ENCODE measurements around the gene OR10D3. TPM values are rescaled to one million over a fixed set of nuclear protein-coding genes. Genes with fewer than 3 reads are reported as not detected.
"Not testable (repeated sequence)": the region's sequence is repeated elsewhere in the genome, so short reads cannot be mapped to it uniquely, and the experiment has no call there.

OR10D3 gene
- total RNA-seq, 1 donor from 2014 or later, result not detected

DNA sequence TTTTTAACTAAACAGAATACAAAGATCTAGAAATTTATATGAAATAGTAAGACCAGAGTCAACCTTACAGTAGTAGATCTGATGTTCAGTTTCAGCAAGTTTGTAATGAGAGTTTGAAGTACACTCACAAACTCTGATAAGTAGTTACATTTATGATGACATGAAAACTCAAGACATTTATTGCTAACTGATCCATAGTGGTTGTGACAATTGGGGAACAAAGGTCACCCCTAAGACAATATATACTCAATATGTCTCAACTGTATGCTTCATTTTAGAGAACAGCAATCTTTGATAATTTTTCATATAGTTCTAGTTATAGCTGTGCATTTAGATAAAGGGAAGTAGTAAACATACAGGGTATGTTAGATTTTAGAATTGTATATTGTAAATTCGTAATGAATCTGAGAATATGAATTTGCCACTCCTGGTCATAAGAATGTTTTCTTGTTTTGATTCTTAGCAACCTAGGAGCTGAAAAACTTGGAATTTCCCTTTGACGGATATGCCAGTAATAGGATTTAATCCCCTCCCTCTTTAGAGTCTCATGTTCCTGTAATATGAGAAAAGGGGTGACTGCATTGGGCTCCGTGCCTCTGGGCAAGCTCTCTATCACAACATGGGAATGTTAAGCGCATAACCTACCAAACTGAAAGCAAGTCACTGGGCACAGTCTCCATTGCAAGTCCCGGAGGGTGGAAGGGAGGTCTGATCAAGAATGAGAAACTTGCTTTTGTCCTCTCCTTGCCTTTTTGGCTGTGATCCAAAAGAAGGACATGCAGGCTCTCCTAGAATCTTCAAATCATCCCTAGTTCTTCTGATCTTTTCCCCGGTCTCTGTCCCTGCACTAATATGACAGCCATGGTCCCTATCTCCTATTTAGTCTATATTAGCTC, 11.4 kb downstream of the OR10D3 start:
- no peak for DNase-seq (ENCODE audit: low read depth in 2 of 2)

DNA sequence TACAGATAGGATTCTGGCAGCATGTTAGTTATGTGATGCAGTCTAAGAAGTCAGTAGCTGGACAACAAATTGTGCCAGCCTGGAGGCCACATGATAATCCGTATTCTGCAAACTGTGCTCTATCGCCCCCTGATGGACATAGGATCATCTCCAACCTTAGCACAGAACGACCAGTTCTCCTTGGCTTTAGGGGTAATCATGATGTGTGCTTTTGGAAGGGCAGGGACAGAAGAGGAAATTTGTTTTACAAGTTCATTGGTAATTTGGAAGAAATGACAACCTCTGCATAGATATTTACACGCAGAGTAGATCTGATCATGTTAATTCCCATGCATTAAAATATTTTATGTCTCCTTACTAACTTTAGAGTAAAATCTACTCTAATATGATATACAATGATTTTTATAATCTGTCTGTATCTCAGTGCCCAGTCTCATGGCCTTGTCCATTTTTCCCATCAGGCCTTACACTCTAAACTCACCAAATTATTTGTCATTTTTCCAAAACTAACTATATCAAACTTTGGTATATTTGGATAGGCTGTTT, 12.1 kb downstream of the OR10D3 start:
- peak; percentile 57 to 75 for DNase-seq (ENCODE audit: low read depth in 2 of 2)

DNA sequence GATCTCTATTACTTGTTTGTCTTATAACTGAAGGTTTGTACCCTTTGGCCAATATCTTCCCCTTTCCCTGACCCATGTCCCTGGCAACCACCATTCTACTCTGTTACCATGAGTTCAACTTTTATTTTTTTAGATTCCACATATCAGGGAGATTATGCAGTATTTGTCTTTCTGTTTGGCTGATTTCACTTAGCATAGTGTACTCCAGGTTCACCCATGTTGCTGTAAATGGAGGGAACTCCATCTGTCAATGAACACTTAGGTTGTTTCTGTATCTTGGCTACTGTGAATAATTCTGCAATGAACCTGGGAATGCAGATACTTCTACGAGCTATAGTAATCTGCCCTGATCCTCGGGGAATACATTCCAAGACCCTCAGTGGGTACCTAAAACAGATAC, 14.9 kb downstream of the OR10D3 start:
- no peak for DNase-seq (ENCODE audit: low read depth in 2 of 2)

- DNase-seq (ENCODE audit: low read depth in 2 of 2), result no peak
Observed at GRCh38 chr11:124198897-124199296, 15.8 kb downstream of the OR10D3 start.

- DNase-seq (ENCODE audit: low read depth in 2 of 2), result no peak
Observed at GRCh38 chr11:124199702-124200101, 16.6 kb downstream of the OR10D3 start.

- DNase-seq (ENCODE audit: low read depth in 2 of 2), result no peak
Observed at GRCh38 chr11:124200671-124201070, 17.5 kb downstream of the OR10D3 start.

DNA sequence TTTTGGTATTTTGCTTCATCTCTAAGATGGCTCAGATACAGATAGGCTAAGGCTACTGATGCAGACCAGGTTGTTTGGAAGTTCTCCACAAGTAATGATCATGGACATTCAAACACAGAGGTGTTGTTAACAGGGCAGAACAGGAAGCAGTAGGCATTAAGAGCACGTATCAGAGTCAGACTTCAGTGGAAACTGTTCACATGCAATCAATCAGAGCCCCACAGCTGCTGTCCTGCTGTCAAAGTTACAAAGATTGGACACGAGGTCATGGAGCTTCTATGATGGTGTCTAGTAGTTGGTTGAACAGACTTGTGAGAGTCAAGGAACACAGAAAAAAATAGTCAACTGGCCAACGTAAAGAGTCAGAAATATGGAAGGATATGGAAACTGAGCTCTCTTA, 19.8 kb downstream of the OR10D3 start:
- DNase-seq (ENCODE audit: low read depth in 2 of 2), result no peak

DNA sequence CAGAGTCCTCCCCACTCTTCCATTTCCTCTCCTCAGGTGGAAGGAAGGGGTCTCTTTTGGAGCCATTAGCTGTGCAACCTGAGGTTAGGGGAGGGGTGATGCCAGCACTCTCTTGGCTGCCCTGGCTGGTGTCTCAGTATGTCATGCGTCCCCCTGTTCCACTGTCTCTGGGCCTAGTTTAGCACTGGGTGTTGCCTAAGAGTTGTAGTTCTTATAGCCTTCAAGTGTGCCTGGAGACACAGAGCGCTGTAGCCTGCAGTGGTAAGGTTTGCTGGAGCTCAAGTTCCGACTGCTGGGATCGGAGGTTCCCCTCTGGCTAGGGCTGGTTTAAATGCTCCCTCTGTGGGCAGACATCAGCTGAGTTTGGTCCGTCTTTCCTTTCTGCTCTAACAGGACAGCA, 20.9 kb downstream of the OR10D3 start:
- no peak for DNase-seq (ENCODE audit: low read depth in 2 of 2)

- no peak for DNase-seq (ENCODE audit: low read depth in 2 of 2)
Observed at GRCh38 chr11:124207102-124207792, 24.1 kb downstream of the OR10D3 start.

DNA sequence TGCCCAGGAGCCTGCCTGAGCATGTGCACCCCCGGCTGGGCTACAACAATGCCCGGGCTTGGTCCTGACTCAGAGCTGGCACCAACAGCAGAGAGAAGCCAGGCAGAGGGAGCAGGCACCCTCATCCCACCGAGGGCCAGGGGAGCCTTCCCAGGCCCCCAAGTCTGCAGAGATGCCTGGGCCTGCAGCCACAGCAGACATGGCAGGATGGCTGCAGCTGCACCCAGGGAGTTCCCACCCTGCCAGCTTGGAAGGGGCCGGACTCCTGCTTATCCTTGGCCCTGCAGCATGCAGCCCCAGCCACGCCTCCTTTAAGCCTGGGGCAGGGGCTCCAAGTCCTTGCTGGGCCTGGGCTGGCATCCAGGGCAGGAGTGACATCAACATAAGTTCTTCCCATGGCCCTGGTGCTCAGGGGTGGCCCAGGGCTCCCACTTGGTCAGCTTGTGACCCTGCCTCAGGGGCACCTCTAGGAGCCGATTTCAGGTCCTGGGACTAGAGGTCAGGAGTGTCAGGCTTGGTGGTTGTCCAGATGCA, 26.7 kb downstream of the OR10D3 start:
- no peak for DNase-seq (ENCODE audit: low read depth in 2 of 2)

DNA sequence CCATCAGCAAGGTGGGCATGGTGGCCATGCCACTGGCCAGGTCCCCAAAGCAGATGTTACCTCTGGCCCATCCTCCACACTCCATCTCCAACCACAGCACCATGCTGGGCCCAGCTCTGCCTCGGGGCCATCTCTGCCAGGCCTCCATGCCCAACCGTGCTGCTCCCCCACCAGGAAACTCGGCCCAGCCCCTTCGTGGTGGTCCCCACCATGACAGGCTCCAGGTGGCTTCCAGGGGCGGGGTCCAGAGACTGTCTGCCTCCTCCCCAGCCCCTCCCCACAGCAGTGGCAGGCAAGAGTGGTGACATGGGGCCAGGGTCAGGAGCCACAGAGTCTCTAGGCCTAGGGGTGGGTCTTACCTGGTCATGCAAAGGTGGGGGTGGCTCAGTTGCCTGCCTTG, 27.3 kb downstream of the OR10D3 start:
- no peak for DNase-seq (ENCODE audit: low read depth in 2 of 2)

DNA sequence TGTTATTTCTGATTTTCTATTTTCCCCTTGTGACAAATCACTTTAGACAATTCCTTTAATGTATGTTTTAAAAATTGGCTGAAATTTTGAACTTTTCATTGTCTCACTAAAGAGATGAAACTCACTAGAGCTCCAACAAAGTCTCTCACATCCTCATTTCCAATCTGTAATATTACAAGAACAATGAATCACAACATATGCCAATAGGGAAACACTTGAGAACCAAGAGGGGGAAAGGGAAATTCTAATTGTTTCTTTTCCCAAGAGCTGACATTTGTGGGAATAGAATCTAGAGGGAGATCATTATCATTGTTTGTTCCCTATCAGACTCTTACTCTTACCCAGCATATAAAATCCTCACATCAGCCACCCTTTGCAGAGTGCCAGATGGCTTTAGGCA, 28.2 kb downstream of the OR10D3 start:
- no peak for DNase-seq (ENCODE audit: low read depth in 2 of 2)

GRCh38 chr11:124214027-124214426, 30.9 kb downstream of the OR10D3 start:
- DNase-seq (ENCODE audit: low read depth in 2 of 2), result no peak

DNA sequence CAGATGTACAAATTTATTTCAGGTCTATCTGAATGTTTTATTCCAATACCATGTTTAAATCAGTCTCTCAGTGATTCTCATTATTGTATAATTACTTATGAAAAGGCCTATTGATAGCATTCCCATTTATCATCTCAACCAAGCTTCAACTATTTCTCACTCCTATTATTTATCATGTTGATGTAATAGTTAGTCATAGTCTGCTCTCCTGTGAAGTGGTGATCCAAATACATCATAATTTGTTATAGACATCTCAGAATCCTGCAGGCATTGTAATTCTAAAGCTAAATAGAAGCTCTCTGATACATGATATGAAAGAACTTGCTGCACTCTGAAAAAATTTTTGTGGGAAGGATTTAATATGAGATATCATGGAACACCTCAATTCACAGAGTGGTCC, 36.0 kb downstream of the OR10D3 start:
- no peak for DNase-seq (ENCODE audit: low read depth in 2 of 2)

DNA sequence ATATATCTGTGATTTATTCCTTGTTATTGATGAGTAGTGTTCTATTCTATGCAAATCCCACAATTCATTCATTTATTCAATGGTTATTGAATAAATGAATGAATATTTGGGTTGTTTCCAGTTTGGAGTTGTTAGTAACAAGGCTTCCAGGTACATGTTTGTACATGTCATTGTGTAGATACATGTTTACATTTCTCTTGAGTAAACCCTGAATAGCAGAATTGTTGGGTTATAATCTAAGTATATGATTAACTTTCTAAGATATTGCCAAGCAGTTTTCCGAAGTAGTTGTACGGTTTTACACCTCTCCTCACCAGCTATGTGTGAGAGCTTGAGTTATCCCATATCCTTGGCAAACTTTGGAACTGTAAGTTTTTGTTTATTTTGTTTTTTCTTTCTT, 39.3 kb downstream of the OR10D3 start:
- no peak for DNase-seq (ENCODE audit: low read depth in 2 of 2)

DNA sequence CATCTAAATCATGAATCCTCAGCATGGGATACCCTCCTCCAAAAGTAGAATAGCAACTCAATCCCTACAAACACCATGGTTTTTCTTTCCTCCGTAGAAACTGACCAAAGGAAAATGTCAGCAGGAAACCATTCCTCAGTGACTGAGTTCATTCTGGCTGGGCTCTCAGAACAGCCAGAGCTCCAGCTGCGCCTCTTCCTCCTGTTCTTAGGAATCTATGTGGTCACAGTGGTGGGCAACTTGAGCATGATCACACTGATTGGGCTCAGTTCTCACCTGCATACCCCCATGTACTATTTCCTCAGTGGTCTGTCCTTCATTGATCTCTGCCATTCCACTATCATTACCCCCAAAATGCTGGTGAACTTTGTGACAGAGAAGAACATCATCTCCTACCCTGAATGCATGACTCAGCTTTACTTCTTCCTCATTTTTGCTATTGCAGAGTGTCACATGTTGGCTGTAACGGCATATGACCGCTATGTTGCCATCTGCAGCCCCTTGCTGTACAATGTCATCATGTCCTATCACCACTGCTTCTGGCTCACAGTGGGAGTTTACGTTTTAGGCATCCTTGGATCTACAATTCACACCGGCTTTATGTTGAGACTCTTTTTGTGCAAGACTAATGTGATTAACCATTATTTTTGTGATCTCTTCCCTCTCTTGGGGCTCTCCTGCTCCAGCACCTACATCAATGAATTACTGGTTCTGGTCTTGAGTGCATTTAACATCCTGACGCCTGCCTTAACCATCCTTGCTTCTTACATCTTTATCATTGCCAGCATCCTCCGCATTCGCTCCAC, 41.7 kb downstream of the OR10D3 start:
- DNase-seq (ENCODE audit: low read depth in 2 of 2), result not testable (repeated sequence)

DNA sequence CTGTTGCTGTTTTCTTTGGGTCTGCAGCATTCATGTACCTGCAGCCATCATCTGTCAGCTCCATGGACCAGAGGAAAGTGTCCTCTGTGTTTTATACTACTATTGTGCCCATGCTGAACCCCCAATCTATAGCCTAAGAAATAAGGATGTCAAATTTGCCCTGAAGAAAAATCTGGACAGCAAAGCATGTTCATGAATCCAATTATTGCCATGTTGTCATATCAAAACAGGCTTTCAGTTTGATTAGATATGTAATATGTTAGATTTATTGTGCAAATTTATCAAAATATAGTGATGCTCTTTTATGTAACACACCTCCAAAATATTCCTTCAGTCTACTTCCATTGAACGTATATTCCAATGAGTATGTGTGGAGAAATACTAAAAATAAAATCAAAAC, 42.3 kb downstream of the OR10D3 start:
- DNase-seq (ENCODE audit: low read depth in 2 of 2), result no peak

GRCh38 chr11:124233376-124233775, 50.2 kb downstream of the OR10D3 start:
- DNase-seq (ENCODE audit: low read depth in 2 of 2), result no peak

Data from dermis microvascular lymphatic vessel endothelial cell (primary cell).